SK-MEL-5 (cell line): Measurements from ENCODE around the gene KCNJ5. TPM values are rescaled to one million over a fixed set of nuclear protein-coding genes. Genes with fewer than 3 reads are reported as not detected.

ENCODE experiments used
- DNase-seq: peaks from one replicate; pipeline ENCODE4 v3.0.0-alpha.2; 2016; ENCODE audit warnings: low read depth, low spot score
- in situ Hi-C: cut with HindIII; loops from 2 replicates; pipeline ENCODE4 v1.10.0; 2016; ENCODE audit warnings: low sequenced_read_pairs, high pct_unique_total_duplicates, low pct_unique_long_range_greater_than_20kb
- total RNA-seq: library from RNA; depleted of rRNA; stranded (reverse); fragments of >200 nt; shearing (Covaris generic); gene quantifications from 2 replicates; pipeline ENCODE4 v1.2.3, GENCODE V29; 2014; rRNA removed

Gene KCNJ5
- total RNA-seq, 1 experiment from 2014 or later: 0.08 TPM

- in situ Hi-C loops: no loop called here
- DNase-seq: peak; percentile 82
Measured at GRCh38 chr11:128956401-128957201, 65.4 kb downstream of the KCNJ5 start.

- no peak for DNase-seq
- in situ Hi-C loops: no loop called here
Measured at GRCh38 chr11:128957202-128957482, 66.0 kb downstream of the KCNJ5 start.

DNA sequence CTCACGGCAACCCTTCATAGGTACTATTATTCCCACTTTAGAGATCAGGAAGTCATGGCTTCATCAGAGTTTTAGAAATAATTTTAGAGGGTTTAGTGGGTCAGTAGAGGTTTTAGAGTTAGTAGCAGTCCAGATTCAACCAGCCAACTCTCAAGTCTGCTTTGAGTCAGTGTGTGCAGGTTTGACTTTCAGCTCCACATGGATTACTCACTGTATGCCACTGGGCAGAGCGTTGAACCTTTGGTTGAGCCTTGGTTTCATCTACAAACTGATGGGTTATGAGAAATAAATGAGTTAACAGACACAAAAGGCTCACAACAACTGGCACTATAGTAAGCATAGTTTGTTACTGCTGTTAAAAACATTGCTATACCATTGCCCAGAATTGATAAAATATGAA is 70.5 kb downstream of the KCNJ5 start:
- no peak for DNase-seq
- in situ Hi-C loops: no loop called here

DNA sequence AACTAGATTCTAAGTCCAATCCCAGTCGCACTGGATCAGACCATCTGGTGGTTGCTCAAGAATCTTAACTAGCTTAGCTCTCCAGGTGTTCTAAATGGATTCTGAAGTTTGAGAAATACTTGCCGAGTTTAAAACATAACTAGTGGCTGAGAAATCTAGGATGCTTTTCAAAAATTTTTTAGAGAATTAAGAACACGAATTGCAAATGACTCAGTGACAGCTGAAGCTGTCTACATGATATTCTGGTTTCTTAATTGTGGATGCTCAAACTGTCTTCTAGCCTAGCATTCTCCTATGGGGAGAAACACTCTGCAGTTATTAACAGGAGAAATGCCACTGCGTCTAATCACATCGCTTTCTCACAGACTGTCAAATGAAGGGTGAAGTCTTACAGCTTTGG is 71.7 kb downstream of the KCNJ5 start:
- in situ Hi-C loops: no loop called here

DNA sequence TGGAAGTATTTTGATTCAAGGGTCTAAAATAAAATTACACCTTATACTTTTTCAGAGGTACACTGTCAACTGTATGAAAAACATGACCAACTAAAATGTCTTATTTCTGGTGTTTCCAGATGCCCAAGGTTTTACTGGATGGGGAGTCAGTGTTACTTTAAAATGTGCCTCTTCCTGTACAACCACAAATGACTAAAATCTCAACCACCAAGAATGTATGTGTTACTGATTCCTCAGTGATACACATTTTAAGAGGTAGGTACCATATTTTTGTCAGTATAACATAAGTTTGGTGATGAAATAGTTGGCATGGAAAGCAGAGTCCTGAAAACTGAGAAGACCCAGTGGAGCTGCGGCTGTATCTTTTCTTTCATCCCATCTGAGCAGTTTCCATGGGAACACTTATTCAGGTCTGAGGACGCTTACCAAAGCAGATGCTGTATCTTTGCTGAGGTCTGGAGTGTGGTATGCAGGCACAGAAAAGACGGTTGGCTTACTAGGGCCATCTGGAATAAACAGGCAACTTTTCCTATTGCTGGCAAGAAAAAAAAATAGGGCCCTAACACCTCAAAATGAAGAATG is 72.7 kb downstream of the KCNJ5 start:
- in situ Hi-C loops: no loop called here
- no peak for DNase-seq

More for the DNA sequence above, 71.7 kb downstream of the KCNJ5 start:
- DNase-seq: no peak

- in situ Hi-C loops: no loop called here
- no peak for DNase-seq
Measured at GRCh38 chr11:128964463-128964930, 73.3 kb downstream of the KCNJ5 start.

DNA sequence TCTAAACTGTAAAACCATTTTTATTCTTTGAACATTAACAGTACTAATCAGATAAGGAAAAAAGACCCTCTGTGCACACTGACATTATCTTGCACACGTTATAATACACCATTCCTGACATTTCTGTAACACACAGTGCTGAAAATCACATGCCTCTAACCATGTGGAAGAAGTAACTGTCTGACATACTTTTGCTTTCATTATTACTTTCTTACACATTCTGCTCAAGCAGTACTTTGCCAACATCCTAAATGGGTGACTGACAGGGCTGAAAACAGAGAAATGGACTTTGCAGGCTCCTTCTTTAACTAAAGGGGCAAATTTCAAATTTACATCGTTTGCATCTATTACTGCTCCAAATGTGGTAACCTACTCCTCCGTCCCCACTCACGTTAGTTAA is 74.3 kb downstream of the KCNJ5 start:
- in situ Hi-C loops: no loop called here
- peak; percentile 2 for DNase-seq

GRCh38 chr11:128967578-128967977 is 76.4 kb downstream of the KCNJ5 start:
- DNase-seq: no peak
- in situ Hi-C loops: no loop called here

GRCh38 chr11:128968916-128969315 is 77.8 kb downstream of the KCNJ5 start:
- no peak for DNase-seq
- in situ Hi-C loops: no loop called here

Other genes with a start within 250 kb of the KCNJ5 start
- gene FLI1, start 197.3 kb upstream of the KCNJ5 start, total RNA-seq: 0.11 TPM in 1 of 2 replicates, not detected in the other
- gene KCNJ1, start 24.1 kb upstream of the KCNJ5 start, total RNA-seq: not detected in 2 replicates
- 0.13 TPM in 1 of 2 replicates, not detected in the other for gene TP53AIP1, start 51.5 kb downstream of the KCNJ5 start, total RNA-seq